Measurements from ENCODE around the gene ZNF860. TPM values are rescaled to one million over a fixed set of nuclear protein-coding genes. Genes with fewer than 3 reads are reported as not detected.

Gene ZNF860
- polyA plus RNA-seq, 1 of the 3 experiments (the other 2 are of a cell fraction) = not detected

DNA sequence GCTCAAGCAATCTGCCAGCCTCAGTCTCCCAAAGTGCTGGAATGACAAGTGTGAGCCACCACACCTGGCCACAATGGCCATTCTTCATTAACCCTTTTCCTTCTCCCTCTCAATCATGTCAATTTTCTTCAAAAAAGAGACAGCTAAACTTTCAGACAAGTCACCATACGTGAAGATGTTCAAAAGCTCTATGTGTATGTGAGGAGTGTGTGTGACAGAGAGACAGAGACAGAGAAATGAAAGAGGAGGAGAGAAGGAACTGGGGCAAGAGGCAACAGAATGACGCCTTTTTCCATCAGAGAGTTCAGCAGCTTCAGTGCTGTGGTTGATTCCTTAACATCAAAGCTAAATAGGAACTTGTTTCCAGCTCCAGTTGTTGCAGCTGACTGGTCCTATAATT is 27.9 kb upstream of the ZNF860 start:
- H2AFZ ChIP-seq (ENCODE audit: low read depth) = no peak overlapping the region
- no peak overlapping the region for H3K4me3 ChIP-seq (ENCODE audit: low read depth in 2 of 2, low read length in 1 of 2)
- H3K9ac ChIP-seq = no peak overlapping the region
- WGBS (ENCODE audit: low lambda C conversion rate) = 20% methylated on average over 2 of the region's 2 CpGs
- H3K36me3 ChIP-seq (replicated peaks in 1 of 2; ENCODE audit: control insufficient read depth in 1 of 2, insufficient read depth in 2 of 2, low read length in 1 of 2) = no peaks in the 10 kb centered on the region
- no peaks in the 10 kb centered on the region for H3K9me2 ChIP-seq
- ChIA-PET CTCF (no interaction called here), POLR2A (no interaction called here)
- no peak overlapping the region for H3K27ac ChIP-seq (ENCODE audit: low read depth in 2 of 2, low read length in 1 of 2)
- H3K4me2 ChIP-seq = no peak overlapping the region
- H3K79me2 ChIP-seq (ENCODE audit: insufficient read depth) = no peaks in the 10 kb centered on the region
- TF ChIP-seq, protein P1, sequence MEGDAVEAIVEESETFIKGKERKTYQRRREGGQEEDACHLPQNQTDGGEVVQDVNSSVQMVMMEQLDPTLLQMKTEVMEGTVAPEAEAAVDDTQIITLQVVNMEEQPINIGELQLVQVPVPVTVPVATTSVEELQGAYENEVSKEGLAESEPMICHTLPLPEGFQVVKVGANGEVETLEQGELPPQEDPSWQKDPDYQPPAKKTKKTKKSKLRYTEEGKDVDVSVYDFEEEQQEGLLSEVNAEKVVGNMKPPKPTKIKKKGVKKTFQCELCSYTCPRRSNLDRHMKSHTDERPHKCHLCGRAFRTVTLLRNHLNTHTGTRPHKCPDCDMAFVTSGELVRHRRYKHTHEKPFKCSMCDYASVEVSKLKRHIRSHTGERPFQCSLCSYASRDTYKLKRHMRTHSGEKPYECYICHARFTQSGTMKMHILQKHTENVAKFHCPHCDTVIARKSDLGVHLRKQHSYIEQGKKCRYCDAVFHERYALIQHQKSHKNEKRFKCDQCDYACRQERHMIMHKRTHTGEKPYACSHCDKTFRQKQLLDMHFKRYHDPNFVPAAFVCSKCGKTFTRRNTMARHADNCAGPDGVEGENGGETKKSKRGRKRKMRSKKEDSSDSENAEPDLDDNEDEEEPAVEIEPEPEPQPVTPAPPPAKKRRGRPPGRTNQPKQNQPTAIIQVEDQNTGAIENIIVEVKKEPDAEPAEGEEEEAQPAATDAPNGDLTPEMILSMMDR (IDR thresholded peaks at IDR 0.05) = no peak
- TF ChIP-seq NFIC (IDR thresholded peaks at IDR 0.05; ENCODE audit: borderline replicate concordance) (no peak), TEAD4 (IDR thresholded peaks at IDR 0.05; ENCODE audit: borderline replicate concordance, insufficient read depth) (no peak), MXI1 (IDR thresholded peaks at IDR 0.05; ENCODE audit: low read depth, low read length) (no peak), RAD21 (IDR thresholded peaks at IDR 0.05; ENCODE audit: low read length) (no peak), EP300 (IDR thresholded peaks at IDR 0.05; ENCODE audit: borderline replicate concordance in 1 of 2, low read depth in 1 of 2, low read length in 1 of 2) (no peak), SMC3 (IDR thresholded peaks at IDR 0.05; ENCODE audit: low read depth, low read length) (no peak), NRF1 (IDR thresholded peaks at IDR 0.05; ENCODE audit: low read depth, low read length) (no peak), GATA2 (CRISPR knock-in tag; IDR thresholded peaks at IDR 0.05) (no peak), ELF1 (IDR thresholded peaks at IDR 0.05) (no peak), CHD2 (IDR thresholded peaks at IDR 0.05; ENCODE audit: low read length, partially characterized antibody) (no peak), JUND (IDR thresholded peaks at IDR 0.05) (no peak)
- TF ChIP-seq, protein P2, sequence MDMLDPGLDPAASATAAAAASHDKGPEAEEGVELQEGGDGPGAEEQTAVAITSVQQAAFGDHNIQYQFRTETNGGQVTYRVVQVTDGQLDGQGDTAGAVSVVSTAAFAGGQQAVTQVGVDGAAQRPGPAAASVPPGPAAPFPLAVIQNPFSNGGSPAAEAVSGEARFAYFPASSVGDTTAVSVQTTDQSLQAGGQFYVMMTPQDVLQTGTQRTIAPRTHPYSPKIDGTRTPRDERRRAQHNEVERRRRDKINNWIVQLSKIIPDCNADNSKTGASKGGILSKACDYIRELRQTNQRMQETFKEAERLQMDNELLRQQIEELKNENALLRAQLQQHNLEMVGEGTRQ (IDR thresholded peaks at IDR 0.05; ENCODE audit: borderline replicate concordance, low read depth, low read length) = no peak
- TF ChIP-seq, protein P3, sequence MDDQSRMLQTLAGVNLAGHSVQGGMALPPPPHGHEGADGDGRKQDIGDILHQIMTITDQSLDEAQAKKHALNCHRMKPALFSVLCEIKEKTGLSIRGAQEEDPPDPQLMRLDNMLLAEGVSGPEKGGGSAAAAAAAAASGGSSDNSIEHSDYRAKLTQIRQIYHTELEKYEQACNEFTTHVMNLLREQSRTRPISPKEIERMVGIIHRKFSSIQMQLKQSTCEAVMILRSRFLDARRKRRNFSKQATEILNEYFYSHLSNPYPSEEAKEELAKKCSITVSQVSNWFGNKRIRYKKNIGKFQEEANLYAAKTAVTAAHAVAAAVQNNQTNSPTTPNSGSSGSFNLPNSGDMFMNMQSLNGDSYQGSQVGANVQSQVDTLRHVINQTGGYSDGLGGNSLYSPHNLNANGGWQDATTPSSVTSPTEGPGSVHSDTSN (IDR thresholded peaks at IDR 0.05) = no peak
- no peaks in the 10 kb centered on the region for H3K27me3 ChIP-seq (ENCODE audit: insufficient read depth)
- no peaks in the 10 kb centered on the region for H3K4me1 ChIP-seq (ENCODE audit: control insufficient read depth in 1 of 2, insufficient read depth in 2 of 2, low read depth in 1 of 2, low read length in 1 of 2)
- H3K9me3 ChIP-seq = no peaks in the 10 kb centered on the region
- H3F3A ChIP-seq (replicated peaks; ENCODE audit: insufficient read depth) = no peaks in the 10 kb centered on the region
- H4K20me1 ChIP-seq (ENCODE audit: insufficient read depth) = no peaks in the 10 kb centered on the region
- no peak for DNase-seq

DNA sequence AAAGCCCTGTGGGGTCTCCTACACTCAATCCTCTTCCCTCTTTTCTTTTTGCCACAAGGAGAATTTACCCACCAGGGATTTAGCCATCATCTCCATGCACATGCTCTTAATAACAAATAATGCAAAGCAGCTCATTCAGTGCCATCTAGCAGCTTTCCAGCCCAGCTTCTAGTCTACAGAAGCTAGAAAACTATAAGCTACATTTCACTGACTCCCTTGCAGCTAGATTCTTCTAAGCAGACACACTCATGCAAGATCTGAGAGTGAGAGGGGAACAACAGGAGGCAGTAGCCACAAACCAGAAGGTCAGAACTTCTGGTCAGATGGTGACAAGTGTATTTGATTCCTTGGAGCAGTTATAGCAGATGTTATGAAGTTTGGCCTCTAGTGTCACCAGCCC is 26.0 kb upstream of the ZNF860 start:
- no peak overlapping the region for H3K9ac ChIP-seq
- H3F3A ChIP-seq (replicated peaks; ENCODE audit: insufficient read depth) = no peaks in the 10 kb centered on the region
- no peaks in the 10 kb centered on the region for H3K36me3 ChIP-seq (replicated peaks in 1 of 2; ENCODE audit: control insufficient read depth in 1 of 2, insufficient read depth in 2 of 2, low read length in 1 of 2)
- ChIA-PET CTCF (no interaction called here), POLR2A (no interaction called here)
- no peaks in the 10 kb centered on the region for H3K27me3 ChIP-seq (ENCODE audit: insufficient read depth)
- no peak overlapping the region for H3K4me2 ChIP-seq
- H3K4me3 ChIP-seq (ENCODE audit: low read depth in 2 of 2, low read length in 1 of 2) = no peak overlapping the region
- H2AFZ ChIP-seq (ENCODE audit: low read depth) = no peak overlapping the region
- TF ChIP-seq, protein P1 (IDR thresholded peaks at IDR 0.05) = no peak
- TF ChIP-seq CHD2 (IDR thresholded peaks at IDR 0.05; ENCODE audit: low read length, partially characterized antibody) (no peak), JUND (IDR thresholded peaks at IDR 0.05) (no peak), EP300 (IDR thresholded peaks at IDR 0.05; ENCODE audit: borderline replicate concordance in 1 of 2, low read depth in 1 of 2, low read length in 1 of 2) (no peak)
- H4K20me1 ChIP-seq (ENCODE audit: insufficient read depth) = no peaks in the 10 kb centered on the region
- no peaks in the 10 kb centered on the region for H3K9me3 ChIP-seq
- no peak for DNase-seq
- no peaks in the 10 kb centered on the region for H3K9me2 ChIP-seq
- H3K4me1 ChIP-seq (ENCODE audit: control insufficient read depth in 1 of 2, insufficient read depth in 2 of 2, low read depth in 1 of 2, low read length in 1 of 2) = no peaks in the 10 kb centered on the region; a peak in 1 of 4 replicates
- H3K27ac ChIP-seq (ENCODE audit: low read depth in 2 of 2, low read length in 1 of 2) = no peak overlapping the region
- H3K79me2 ChIP-seq (ENCODE audit: insufficient read depth) = no peaks in the 10 kb centered on the region
